ENCODE measurements around the gene BCAS3.

The BCAS3 gene

GRCh38 chr17:60773552-60773951 lies 95.9 kb downstream of the BCAS3 start:
- H3K18ac ChIP-seq (ENCODE audit: low read depth in 1 of 2, low read length in 2 of 2): no peak overlapping the region
- peaks cover 3% of the 10 kb centered on the region for H3K4me1 ChIP-seq (ENCODE audit: control insufficient read depth, insufficient read depth, low read depth, low read length)
- DNase-seq: no peak
- no peak overlapping the region for H2BK15ac ChIP-seq (ENCODE audit: low read depth, poor library complexity, severe bottlenecking)
- H4K8ac ChIP-seq (ENCODE audit: low read length): no peak overlapping the region
- H2BK5ac ChIP-seq (ENCODE audit: low read depth, low read length, poor library complexity, severe bottlenecking): no peak overlapping the region
- no peaks in the 10 kb centered on the region for H3K27me3 ChIP-seq (ENCODE audit: control insufficient read depth in 1 of 2, insufficient read depth in 1 of 2, low read length in 2 of 2)
- H3K4me3 ChIP-seq (ENCODE audit: insufficient read depth in 1 of 2, low read depth in 1 of 2, low read length in 2 of 2): no peak overlapping the region
- H3K36me3 ChIP-seq (ENCODE audit: control insufficient read depth in 1 of 2, insufficient read depth in 2 of 2, low read depth in 1 of 2, low read length in 2 of 2): no peaks in the 10 kb centered on the region
- H3K27ac ChIP-seq (ENCODE audit: low read length, poor library complexity, severe bottlenecking): no peak overlapping the region
- peaks cover 10% of the 10 kb centered on the region for H3K79me1 ChIP-seq (replicated peaks; ENCODE audit: low read length, poor library complexity, severe bottlenecking)
- H2BK120ac ChIP-seq (ENCODE audit: low read depth, low read length): no peak overlapping the region
- no peak overlapping the region for H2BK12ac ChIP-seq (ENCODE audit: low read length in 2 of 2)
- 94% methylated on average over 6 of the region's 7 CpGs for WGBS
- no peak overlapping the region for H2AFZ ChIP-seq (ENCODE audit: low read depth, low read length)
- H3K9me3 ChIP-seq (ENCODE audit: control insufficient read depth, low read length): no peaks in the 10 kb centered on the region
- no peak overlapping the region for H3K9ac ChIP-seq (ENCODE audit: low read length)
- H3K4me2 ChIP-seq (ENCODE audit: low read length, poor library complexity, severe bottlenecking): no peak overlapping the region
- no peak overlapping the region for H4K91ac ChIP-seq (ENCODE audit: low read length)
- H3K23ac ChIP-seq (ENCODE audit: low read length in 2 of 2): no peak overlapping the region
- H3K4ac ChIP-seq (ENCODE audit: low read depth in 1 of 2, low read length in 2 of 2): no peak overlapping the region
- no peak overlapping the region for H2AK5ac ChIP-seq (ENCODE audit: low read length, severe bottlenecking)
- H3K14ac ChIP-seq (ENCODE audit: low read length in 2 of 2): no peak overlapping the region

GRCh38 chr17:60781880-60782412 lies 104.3 kb downstream of the BCAS3 start:
- H2BK120ac ChIP-seq (ENCODE audit: low read depth, low read length): no peak overlapping the region
- H4K8ac ChIP-seq (ENCODE audit: low read length): no peak overlapping the region
- H3K9me3 ChIP-seq (ENCODE audit: control insufficient read depth, low read length): no peaks in the 10 kb centered on the region
- no peaks in the 10 kb centered on the region for H3K79me1 ChIP-seq (replicated peaks; ENCODE audit: low read length, poor library complexity, severe bottlenecking)
- no peaks in the 10 kb centered on the region for H3K4me1 ChIP-seq (ENCODE audit: control insufficient read depth, insufficient read depth, low read depth, low read length)
- no peak overlapping the region for H3K4ac ChIP-seq (ENCODE audit: low read depth in 1 of 2, low read length in 2 of 2)
- no peak overlapping the region for H2BK5ac ChIP-seq (ENCODE audit: low read depth, low read length, poor library complexity, severe bottlenecking)
- H3K18ac ChIP-seq (ENCODE audit: low read depth in 1 of 2, low read length in 2 of 2): no peak overlapping the region
- no peak overlapping the region for H4K91ac ChIP-seq (ENCODE audit: low read length)
- no peak overlapping the region for H3K27ac ChIP-seq (ENCODE audit: low read length, poor library complexity, severe bottlenecking)
- H3K9ac ChIP-seq (ENCODE audit: low read length): no peak overlapping the region
- no peaks in the 10 kb centered on the region for H3K27me3 ChIP-seq (ENCODE audit: control insufficient read depth in 1 of 2, insufficient read depth in 1 of 2, low read length in 2 of 2)
- no peak overlapping the region for H2BK15ac ChIP-seq (ENCODE audit: low read depth, poor library complexity, severe bottlenecking)
- no peak overlapping the region for H3K14ac ChIP-seq (ENCODE audit: low read length in 2 of 2)
- no peak overlapping the region for H3K4me3 ChIP-seq (ENCODE audit: insufficient read depth in 1 of 2, low read depth in 1 of 2, low read length in 2 of 2)
- no peak for DNase-seq
- H2BK12ac ChIP-seq (ENCODE audit: low read length in 2 of 2): no peak overlapping the region
- no peak overlapping the region for H2AFZ ChIP-seq (ENCODE audit: low read depth, low read length)
- H3K23ac ChIP-seq (ENCODE audit: low read length in 2 of 2): no peak overlapping the region
- no peaks in the 10 kb centered on the region for H3K36me3 ChIP-seq (ENCODE audit: control insufficient read depth in 1 of 2, insufficient read depth in 2 of 2, low read depth in 1 of 2, low read length in 2 of 2)
- no peak overlapping the region for H3K4me2 ChIP-seq (ENCODE audit: low read length, poor library complexity, severe bottlenecking)
- no peak overlapping the region for H2AK5ac ChIP-seq (ENCODE audit: low read length, severe bottlenecking)

DNA sequence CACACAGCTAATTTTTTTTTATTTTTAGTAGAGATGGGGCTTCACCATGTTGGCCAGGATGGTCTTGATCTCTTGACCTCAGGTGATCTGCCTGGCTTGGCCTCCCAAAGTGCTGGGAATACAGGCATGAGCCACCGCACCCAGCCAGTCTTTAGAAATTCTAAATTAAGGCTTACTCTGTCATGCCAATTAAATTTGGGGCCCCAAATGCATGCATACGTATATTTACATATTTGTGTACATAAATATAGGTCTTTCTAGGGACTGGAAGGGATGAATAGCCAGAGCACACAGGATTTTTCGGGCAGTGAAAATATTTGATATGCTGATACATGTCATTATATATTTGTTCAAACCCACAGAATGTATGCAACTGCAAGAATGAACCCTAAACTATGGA lies 105.1 kb downstream of the BCAS3 start:
- H3K4me3 ChIP-seq (ENCODE audit: insufficient read depth in 1 of 2, low read depth in 1 of 2, low read length in 2 of 2): no peak overlapping the region
- no peak overlapping the region for H3K9ac ChIP-seq (ENCODE audit: low read length)
- DNase-seq: no peak
- WGBS: 83% methylated on average over 1 of the region's 3 CpGs
- H3K79me1 ChIP-seq (replicated peaks; ENCODE audit: low read length, poor library complexity, severe bottlenecking): no peaks in the 10 kb centered on the region
- no peak overlapping the region for H2BK120ac ChIP-seq (ENCODE audit: low read depth, low read length)
- no peak overlapping the region for H3K18ac ChIP-seq (ENCODE audit: low read depth in 1 of 2, low read length in 2 of 2)
- H3K14ac ChIP-seq (ENCODE audit: low read length in 2 of 2): no peak overlapping the region
- no peak overlapping the region for H2AFZ ChIP-seq (ENCODE audit: low read depth, low read length)
- no peak overlapping the region for H4K8ac ChIP-seq (ENCODE audit: low read length)
- no peak overlapping the region for H3K4me2 ChIP-seq (ENCODE audit: low read length, poor library complexity, severe bottlenecking)
- no peak overlapping the region for H2AK5ac ChIP-seq (ENCODE audit: low read length, severe bottlenecking)
- no peaks in the 10 kb centered on the region for H3K27me3 ChIP-seq (ENCODE audit: control insufficient read depth in 1 of 2, insufficient read depth in 1 of 2, low read length in 2 of 2)
- H3K4ac ChIP-seq (ENCODE audit: low read depth in 1 of 2, low read length in 2 of 2): no peak overlapping the region
- no peaks in the 10 kb centered on the region for H3K9me3 ChIP-seq (ENCODE audit: control insufficient read depth, low read length)
- H2BK12ac ChIP-seq (ENCODE audit: low read length in 2 of 2): no peak overlapping the region
- no peak overlapping the region for H2BK5ac ChIP-seq (ENCODE audit: low read depth, low read length, poor library complexity, severe bottlenecking)
- H4K91ac ChIP-seq (ENCODE audit: low read length): no peak overlapping the region
- no peak overlapping the region for H2BK15ac ChIP-seq (ENCODE audit: low read depth, poor library complexity, severe bottlenecking)
- no peak overlapping the region for H3K23ac ChIP-seq (ENCODE audit: low read length in 2 of 2)
- no peaks in the 10 kb centered on the region for H3K36me3 ChIP-seq (ENCODE audit: control insufficient read depth in 1 of 2, insufficient read depth in 2 of 2, low read depth in 1 of 2, low read length in 2 of 2)
- H3K27ac ChIP-seq (ENCODE audit: low read length, poor library complexity, severe bottlenecking): no peak overlapping the region
- no peaks in the 10 kb centered on the region for H3K4me1 ChIP-seq (ENCODE audit: control insufficient read depth, insufficient read depth, low read depth, low read length)

DNA sequence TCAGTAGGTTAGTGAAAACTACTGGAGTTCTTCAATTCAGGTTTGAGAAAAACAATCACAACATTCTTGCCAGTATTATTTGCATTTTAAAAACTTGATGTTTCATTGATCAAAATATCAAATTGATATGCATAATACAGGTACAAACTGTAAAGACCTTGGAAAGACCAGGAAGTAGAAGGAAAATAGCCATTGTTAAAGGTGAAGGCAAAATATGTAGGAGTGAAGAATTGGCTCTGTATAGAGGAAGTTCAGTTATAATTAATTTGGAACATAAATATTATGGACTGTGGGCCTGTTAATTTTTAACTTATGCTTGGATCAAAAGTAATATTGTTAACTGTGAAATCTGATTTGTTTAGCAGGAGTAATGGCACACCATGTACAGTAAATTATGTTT lies 112.6 kb downstream of the BCAS3 start:
- Histone ChIP-seq H3K9ac (ENCODE audit: low read length) (no peak overlapping the region), H3K4me2 (ENCODE audit: low read length, poor library complexity, severe bottlenecking) (no peak overlapping the region), H4K8ac (ENCODE audit: low read length) (no peak overlapping the region)

More for the DNA sequence above, 112.6 kb downstream of the BCAS3 start:
- H3K27ac ChIP-seq (ENCODE audit: low read length, poor library complexity, severe bottlenecking): no peak overlapping the region
- no peaks in the 10 kb centered on the region for H3K27me3 ChIP-seq (ENCODE audit: control insufficient read depth in 1 of 2, insufficient read depth in 1 of 2, low read length in 2 of 2)
- no peak overlapping the region for H3K14ac ChIP-seq (ENCODE audit: low read length in 2 of 2)
- H3K4me1 ChIP-seq (ENCODE audit: control insufficient read depth, insufficient read depth, low read depth, low read length): no peaks in the 10 kb centered on the region
- no peak overlapping the region for H2AK5ac ChIP-seq (ENCODE audit: low read length, severe bottlenecking)
- no peak overlapping the region for H2BK120ac ChIP-seq (ENCODE audit: low read depth, low read length)
- no peak overlapping the region for H3K18ac ChIP-seq (ENCODE audit: low read depth in 1 of 2, low read length in 2 of 2)
- no peak for DNase-seq
- H3K23ac ChIP-seq (ENCODE audit: low read length in 2 of 2): no peak overlapping the region
- peaks cover 0 to 4% of the 10 kb centered on the region in 2 experiments for H3K36me3 ChIP-seq (ENCODE audit: control insufficient read depth in 1 of 2, insufficient read depth in 2 of 2, low read depth in 1 of 2, low read length in 2 of 2)
- no peak overlapping the region for H2BK5ac ChIP-seq (ENCODE audit: low read depth, low read length, poor library complexity, severe bottlenecking)
- H4K91ac ChIP-seq (ENCODE audit: low read length): no peak overlapping the region
- H3K4ac ChIP-seq (ENCODE audit: low read depth in 1 of 2, low read length in 2 of 2): no peak overlapping the region
- no peak overlapping the region for H2BK15ac ChIP-seq (ENCODE audit: low read depth, poor library complexity, severe bottlenecking)
- no peaks in the 10 kb centered on the region for H3K79me1 ChIP-seq (replicated peaks; ENCODE audit: low read length, poor library complexity, severe bottlenecking)
- H3K9me3 ChIP-seq (ENCODE audit: control insufficient read depth, low read length): no peaks in the 10 kb centered on the region
- no peak overlapping the region for H3K4me3 ChIP-seq (ENCODE audit: insufficient read depth in 1 of 2, low read depth in 1 of 2, low read length in 2 of 2)
- H2BK12ac ChIP-seq (ENCODE audit: low read length in 2 of 2): no peak overlapping the region
- no peak overlapping the region for H2AFZ ChIP-seq (ENCODE audit: low read depth, low read length)

Measured in mesenchymal stem cell (in vitro differentiated cells and primary cell).